ENCODE data around the gene RNF130.

Gene RNF130

DNA sequence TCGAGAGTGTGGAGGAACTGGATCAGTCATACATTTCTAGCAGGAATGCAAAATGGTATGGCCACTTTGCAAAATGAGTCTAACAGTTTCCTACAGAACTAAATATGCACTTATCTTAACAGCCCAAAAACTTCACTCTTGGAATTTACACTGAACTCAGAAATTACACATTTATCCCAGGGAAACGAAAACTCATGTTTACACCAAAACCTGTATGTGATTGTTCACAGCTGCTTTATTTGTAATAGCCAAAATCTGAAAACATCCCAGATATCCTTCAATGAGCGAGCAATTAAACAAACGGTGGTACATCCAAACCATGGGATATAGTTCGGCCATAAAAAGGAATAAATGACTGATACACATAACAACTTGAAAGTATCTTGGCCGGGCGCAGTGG lies 62.0 kb downstream of the RNF130 start:
- TF ChIP-seq, protein P1, sequence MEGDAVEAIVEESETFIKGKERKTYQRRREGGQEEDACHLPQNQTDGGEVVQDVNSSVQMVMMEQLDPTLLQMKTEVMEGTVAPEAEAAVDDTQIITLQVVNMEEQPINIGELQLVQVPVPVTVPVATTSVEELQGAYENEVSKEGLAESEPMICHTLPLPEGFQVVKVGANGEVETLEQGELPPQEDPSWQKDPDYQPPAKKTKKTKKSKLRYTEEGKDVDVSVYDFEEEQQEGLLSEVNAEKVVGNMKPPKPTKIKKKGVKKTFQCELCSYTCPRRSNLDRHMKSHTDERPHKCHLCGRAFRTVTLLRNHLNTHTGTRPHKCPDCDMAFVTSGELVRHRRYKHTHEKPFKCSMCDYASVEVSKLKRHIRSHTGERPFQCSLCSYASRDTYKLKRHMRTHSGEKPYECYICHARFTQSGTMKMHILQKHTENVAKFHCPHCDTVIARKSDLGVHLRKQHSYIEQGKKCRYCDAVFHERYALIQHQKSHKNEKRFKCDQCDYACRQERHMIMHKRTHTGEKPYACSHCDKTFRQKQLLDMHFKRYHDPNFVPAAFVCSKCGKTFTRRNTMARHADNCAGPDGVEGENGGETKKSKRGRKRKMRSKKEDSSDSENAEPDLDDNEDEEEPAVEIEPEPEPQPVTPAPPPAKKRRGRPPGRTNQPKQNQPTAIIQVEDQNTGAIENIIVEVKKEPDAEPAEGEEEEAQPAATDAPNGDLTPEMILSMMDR (conservative IDR thresholded peaks at IDR 0.05; ENCODE audit: control insufficient read depth, insufficient read depth, low read depth, low read length) = no peak
- H3K4me3 ChIP-seq (ENCODE audit: control insufficient read depth, low read depth, low read length) = no peak overlapping the region
- DNase-seq (ENCODE audit: low read depth) = no peak

GRCh38 chr5:180008433-180008832 lies 63.1 kb downstream of the RNF130 start:
- no peak overlapping the region for H3K4me3 ChIP-seq (ENCODE audit: control insufficient read depth, low read depth, low read length)
- TF ChIP-seq, protein P1 (conservative IDR thresholded peaks at IDR 0.05; ENCODE audit: control insufficient read depth, insufficient read depth, low read depth, low read length) = no peak
- no peak for DNase-seq (ENCODE audit: low read depth)

DNA sequence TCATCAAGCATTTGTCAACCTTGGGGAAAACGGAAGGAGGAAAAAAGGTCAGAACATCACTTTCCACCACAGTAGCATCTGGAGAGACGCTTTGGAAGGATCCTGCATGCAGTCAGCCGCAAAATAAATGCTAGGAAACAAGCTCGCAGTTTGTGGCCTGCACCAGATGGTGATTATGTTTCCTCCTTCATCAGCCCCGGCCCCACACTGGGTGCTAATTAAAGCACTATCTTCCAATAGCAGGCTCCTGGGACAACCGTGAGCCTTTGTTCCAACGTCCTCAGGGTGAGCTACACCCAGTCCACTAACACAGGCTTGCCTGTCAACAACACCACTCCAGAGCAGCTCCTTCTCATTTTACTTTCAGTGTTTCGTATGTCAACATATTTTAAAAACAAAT lies 64.0 kb downstream of the RNF130 start:
- DNase-seq (ENCODE audit: low read depth) = no peak
- no peak overlapping the region for H3K4me3 ChIP-seq (ENCODE audit: control insufficient read depth, low read depth, low read length)
- TF ChIP-seq, protein P1 (conservative IDR thresholded peaks at IDR 0.05; ENCODE audit: control insufficient read depth, insufficient read depth, low read depth, low read length) = no peak

GRCh38 chr5:180006141-180006540 lies 65.4 kb downstream of the RNF130 start:
- H3K4me3 ChIP-seq (ENCODE audit: control insufficient read depth, low read depth, low read length) = no peak overlapping the region
- no peak for DNase-seq (ENCODE audit: low read depth)
- TF ChIP-seq, protein P1 (conservative IDR thresholded peaks at IDR 0.05; ENCODE audit: control insufficient read depth, insufficient read depth, low read depth, low read length) = no peak

DNA sequence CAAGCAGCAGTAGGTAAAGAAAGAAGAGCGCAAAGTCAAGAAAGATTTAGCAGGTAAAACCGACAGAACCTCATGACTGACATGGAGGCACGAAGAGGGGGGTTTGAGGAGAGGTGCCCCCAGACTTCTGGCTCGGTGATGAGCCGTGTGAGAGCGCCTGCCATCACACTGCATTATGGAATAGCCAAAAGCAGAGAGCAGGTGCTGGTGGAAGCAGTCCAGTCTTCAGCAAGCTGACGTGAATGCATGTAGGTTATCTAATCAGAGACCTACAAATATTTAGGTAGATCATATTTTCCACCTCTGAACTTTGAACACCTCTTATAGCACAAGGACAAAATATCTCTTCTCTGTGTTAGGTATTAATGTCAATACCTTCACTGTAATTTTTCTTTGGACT lies 68.4 kb downstream of the RNF130 start:
- TF ChIP-seq, protein P1 (conservative IDR thresholded peaks at IDR 0.05; ENCODE audit: control insufficient read depth, insufficient read depth, low read depth, low read length) = no peak
- H3K4me3 ChIP-seq (ENCODE audit: control insufficient read depth, low read depth, low read length) = no peak overlapping the region
- no peak for DNase-seq (ENCODE audit: low read depth)

GRCh38 chr5:180001742-180002141 lies 69.8 kb downstream of the RNF130 start:
- DNase-seq (ENCODE audit: low read depth) = no peak
- TF ChIP-seq, protein P1 (conservative IDR thresholded peaks at IDR 0.05; ENCODE audit: control insufficient read depth, insufficient read depth, low read depth, low read length) = no peak
- no peak overlapping the region for H3K4me3 ChIP-seq (ENCODE audit: control insufficient read depth, low read depth, low read length)

GRCh38 chr5:180001136-180001535 lies 70.4 kb downstream of the RNF130 start:
- H3K4me3 ChIP-seq (ENCODE audit: control insufficient read depth, low read depth, low read length) = no peak overlapping the region
- TF ChIP-seq, protein P1 (conservative IDR thresholded peaks at IDR 0.05; ENCODE audit: control insufficient read depth, insufficient read depth, low read depth, low read length) = no peak
- DNase-seq (ENCODE audit: low read depth) = no peak

All from fibroblast of mammary gland (primary cell).